Stimulated activated CD8-positive, alpha-beta memory T cell treated with anti-CD3 and anti-CD28 coated beads, Interleukin-4, amount 100 ng/mL, for 1 hour (primary cell): ENCODE data around the gene CNTNAP2.

ENCODE experiments used
- DNase-seq, 2 donors: peaks; one replicate each; pipeline ENCODE4 v3.0.0-alpha.2; 2020; ENCODE audit warnings: low read depth in 2 of 2, low spot score in 1 of 2

The CNTNAP2 gene

DNA sequence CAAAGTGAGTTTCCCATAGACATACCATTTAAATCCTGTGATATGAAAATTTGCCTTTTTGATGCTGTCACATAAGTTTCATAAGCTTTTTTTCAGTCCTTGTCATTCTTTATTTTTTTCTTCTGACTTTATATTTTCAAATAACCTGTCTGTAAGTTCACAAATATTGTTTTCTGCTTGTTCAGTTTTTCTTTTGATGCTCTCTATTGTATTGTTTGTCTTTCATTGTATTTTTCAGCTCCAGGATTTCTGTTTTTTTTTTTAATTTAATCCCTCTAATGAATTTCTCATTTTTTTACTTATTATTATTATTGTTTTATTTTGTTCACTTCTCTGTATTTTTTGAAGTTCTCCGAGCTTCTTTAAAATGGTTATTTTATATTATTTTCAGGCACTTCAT, 623.4 kb downstream of the CNTNAP2 start:
- no peak for DNase-seq

DNA sequence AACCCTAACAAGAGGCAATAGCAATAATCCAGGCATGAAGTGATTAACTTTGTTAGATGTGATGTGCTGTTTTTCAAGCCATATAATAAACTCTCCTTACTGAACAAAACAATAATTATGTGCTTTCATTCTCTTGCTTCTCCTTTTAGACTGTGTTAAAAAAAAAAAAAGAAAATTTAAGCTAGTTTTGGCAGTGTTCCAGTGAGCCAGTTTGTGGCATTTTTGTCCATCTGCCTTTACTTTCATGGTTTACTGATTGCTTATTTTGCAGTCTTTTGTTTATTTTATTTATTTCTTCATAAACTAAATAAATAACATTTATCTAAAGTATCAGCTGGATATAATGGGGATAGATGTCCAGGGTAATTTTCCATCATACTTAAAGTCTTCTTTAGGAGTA, 625.3 kb downstream of the CNTNAP2 start:
- DNase-seq, result no peak

DNA sequence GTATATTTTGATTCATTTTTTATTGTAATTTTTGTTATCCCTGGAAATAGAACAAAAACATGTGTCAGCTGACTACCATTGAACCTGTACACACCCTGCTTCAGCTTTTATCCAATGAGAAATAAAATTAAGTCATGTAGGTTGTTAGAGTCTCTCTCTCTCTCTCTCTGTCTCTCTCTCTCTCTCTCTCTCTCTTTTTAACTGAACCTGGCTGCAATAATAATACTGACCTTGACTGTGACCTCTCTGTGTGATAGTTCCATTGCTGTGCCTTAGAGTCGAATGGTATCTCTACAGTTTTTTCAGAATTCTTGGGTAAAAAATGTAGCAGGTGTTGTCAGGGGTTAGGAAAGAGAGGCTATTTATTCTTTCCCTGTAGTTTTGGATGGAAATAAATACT, 637.8 kb downstream of the CNTNAP2 start:
- DNase-seq, result no peak

DNA sequence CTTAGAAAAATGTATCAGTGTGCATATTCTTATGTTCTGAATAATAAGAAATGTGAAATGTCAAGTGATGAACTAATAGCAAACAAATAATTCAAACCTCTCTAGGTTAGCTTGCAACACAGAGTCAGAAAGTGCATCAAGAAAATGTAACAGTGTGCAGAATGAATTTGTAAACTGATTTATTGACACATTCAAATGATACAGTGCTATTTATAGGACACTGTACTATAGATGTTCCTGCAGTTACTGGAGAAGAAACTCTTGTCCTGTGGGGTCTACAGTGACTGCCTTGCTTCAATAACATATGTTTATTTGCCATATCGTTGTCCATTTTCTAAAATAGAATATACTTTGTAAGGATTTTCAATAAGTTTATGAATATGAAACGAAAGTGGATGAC, 639.0 kb downstream of the CNTNAP2 start:
- DNase-seq, result no peak

DNA sequence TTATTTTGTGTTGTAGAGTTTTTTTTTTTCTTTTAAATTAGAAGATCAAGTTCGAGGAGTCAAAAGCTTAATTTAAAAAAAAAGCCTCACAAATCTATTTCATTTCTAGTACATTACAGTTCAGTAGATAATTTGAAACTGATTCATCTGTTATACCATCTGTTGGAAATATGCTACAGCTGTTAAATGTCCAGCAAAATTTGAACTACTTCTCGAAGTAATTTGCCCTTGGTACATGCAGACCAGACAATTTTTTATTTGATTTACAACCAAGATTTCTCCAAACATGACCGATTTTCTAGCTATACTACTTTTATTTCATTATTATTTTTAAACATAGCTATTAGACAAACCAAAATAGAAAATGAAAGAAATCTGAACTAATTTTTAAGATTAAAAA, 647.9 kb downstream of the CNTNAP2 start:
- DNase-seq, result no peak

DNA sequence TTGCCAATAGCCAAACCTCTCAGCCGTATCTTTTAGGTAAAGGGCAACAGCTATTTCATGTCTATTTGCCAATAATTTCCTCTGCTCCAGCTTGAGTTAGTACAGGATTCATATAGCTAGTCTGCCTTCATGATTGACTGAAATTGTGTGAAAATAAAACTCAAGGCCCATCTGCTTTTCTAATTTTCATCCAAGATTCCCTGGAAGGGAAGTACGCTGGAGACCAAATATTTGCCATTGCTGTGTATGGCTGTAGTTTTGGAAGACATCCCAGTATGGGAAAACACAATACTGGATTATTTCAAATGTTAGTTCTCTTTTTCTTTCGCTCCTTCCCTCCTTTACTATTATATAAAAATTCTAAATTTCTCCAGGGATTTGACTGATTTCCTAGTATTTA, 652.4 kb downstream of the CNTNAP2 start:
- no peak for DNase-seq

DNA sequence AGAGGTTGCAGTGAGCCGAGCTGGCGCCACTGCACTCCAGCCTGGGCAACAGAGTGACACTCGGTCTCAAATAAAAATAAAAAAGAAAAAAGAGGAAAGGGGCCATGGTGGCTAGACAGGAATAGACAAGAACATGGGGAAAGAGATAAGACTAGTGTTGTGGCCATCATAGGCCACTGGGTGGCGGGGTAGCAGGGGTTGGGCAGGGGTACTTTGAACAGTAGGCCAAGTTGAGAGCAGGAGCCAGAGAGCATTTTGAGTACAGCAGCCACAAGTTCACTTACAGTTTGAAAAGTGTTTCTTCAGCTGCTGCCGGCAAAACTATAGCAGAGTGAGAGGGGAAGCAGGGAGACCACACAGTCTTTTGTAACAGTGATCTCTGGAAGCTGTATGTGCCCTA, 656.0 kb downstream of the CNTNAP2 start:
- DNase-seq, result no peak

DNA sequence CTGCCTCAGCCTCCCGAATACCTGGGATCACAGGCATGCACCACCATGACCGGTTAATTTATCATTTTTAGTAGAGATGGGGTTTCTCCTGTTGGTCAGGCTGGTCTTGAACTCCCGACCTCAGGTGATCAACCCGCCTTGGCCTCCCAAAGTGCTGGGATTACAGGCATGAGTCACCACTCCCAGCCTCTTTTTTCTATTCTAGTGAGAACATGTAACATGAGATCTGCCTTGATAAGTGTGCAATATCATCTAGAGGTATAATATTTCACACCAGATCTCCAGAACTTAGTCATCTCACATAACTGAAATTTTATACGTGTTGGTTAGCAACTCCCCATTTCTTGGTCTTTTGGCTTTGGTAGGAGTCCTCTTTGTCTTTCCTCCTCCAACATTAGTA, 656.9 kb downstream of the CNTNAP2 start:
- DNase-seq, result no peak

DNA sequence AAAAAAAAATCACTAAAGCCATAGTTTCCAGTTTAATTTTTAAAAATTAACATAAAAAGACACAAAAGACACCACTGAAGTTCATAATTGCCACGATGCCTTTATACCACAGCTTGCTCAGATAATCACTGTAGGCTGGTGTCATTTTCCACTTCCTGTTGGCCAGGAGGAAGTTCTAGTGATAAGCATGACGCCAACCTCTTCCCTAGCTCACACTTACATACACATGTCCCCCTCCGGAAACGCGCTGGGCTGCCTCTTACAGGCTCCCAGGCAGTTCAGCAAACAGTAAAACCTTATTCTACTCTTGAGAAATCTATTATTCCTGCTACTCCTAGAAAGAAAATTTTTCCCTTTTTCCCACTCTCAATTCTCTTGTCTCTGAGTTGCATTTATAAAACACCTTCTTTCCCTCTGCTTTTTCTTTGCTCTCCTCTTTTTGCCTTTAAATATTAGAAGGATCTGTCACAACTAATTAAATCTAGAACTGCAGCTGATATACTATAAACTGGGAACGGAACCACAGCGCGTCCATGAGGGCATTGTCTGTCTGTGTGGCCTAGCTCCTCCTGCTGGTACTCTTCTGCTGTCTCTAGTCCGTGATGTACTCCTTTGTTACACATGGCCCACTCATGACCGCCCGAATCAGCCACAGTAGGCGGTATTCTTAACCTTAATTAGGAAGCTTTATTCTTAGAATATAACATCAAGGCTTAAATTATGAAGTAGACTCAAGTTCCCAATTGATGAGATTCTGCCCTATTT, 664.9 kb downstream of the CNTNAP2 start:
- no peak for DNase-seq

DNA sequence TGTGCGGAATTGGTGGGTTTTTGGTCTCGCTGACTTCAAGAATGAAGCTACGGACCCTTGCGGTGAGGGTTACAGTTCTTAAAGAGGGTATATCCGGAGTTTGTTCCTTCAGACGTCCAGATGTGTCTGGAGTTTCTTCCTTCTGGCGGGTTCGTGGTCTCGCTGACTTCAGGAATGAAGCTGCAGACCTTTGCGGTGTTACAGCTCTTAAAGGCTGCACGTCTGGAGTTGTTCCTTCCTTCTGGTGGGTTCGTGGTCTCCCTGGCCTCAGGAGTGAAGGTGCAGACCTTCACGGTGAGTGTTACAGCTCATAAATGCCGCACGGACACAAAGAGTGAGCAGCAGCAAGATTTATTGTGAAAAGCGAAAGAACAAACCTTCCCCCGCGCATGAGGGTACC, 670.7 kb downstream of the CNTNAP2 start:
- DNase-seq, result no peak

DNA sequence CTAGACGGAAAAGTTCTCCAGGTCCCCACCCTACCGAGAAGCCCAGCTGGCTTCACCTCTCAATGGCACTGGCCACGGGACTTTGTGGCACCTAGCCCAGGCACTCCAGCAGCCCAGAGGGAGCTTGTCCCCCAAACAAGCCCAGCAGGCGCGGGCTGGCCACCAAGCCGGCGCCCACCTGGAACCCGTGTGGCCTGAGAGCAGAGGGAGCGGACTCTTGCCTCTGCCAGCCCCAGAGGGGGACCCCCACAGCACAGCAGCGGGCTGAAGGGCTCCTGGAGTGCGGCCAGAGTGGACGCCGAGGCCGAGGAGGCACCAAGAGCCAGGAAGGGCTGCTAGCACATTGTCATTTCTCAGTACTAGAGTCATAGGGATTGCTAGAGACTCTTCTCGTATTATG, 671.4 kb downstream of the CNTNAP2 start:
- DNase-seq, result no peak

DNA sequence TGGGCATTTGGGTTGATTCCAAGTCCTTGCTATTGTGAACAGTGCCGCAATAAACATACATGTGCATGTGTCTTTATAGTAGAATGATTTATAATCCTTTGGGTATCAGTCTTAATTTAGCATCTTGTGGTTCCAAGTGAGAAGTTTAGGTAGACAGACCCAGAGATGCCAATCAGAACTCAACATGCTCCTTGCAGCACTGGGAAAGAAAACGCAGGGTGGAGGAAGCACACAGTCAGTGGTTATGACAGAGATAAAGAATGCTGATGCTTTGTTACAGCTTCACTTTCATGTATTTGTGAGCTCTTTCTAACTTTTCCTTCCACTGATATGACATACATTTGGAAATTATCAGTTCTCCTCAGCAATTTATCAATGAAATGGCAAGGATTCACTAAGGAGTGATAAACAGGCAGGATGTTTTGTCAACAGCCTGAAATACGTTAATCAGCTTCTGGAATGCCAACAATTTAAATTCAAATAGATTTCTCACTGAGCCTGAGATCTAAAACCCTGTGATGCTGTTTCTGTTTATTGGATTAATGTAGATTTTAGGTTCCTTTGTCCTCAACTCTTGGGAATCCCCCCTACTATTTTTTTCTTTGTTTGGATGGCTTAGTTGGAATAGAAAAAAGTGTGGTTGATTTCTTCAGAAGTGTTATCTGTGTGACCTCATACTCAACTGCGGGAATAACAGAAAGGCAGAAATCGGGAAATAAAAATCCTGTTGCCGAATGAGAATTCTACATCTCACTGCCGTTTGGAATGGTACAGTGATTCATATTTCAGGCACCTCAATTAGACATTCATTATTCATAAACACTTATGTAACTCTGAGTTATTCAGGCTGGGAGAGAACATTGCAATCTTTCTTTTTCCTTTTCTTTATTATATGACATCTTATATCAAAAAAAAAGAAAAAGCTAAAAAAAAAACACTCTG, 675.0 kb downstream of the CNTNAP2 start:
- no peak for DNase-seq

DNA sequence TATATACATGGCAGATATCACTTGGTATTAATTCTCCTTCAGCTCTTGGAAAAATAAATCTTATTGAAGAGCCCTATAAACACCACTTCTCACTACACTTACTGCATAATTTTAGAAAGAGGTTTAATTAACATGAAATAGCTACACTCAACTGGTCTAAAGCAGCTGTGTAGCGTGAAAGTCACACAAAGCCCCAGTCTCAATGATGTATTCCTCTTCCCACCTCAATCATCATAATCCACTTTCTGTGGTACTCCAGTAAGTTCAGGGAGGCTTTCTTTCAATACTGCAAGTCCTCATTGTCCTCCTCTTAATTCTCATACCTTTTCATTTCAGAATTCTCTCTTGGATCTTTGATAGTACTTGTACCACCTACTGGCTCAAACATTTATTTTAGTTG, 688.0 kb downstream of the CNTNAP2 start:
- no peak for DNase-seq

DNA sequence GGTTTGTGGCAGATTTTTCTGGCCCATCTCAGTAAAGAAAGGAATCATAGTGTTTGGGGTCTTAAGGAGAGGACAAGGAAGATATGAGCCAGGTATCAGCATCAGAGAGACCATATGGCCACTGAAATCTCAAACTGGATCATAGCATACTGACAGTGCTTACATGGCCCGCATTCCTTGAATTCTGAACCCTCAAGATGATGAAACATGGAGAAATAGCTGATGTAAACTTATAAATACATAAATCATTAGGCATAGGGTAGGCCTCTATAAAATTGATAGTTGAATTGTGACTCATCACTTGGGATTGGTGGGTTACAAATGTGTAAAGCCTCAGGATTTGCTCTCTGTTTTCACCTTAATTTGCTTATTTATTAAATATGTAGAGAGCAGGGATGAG, 688.5 kb downstream of the CNTNAP2 start:
- DNase-seq, result no peak

DNA sequence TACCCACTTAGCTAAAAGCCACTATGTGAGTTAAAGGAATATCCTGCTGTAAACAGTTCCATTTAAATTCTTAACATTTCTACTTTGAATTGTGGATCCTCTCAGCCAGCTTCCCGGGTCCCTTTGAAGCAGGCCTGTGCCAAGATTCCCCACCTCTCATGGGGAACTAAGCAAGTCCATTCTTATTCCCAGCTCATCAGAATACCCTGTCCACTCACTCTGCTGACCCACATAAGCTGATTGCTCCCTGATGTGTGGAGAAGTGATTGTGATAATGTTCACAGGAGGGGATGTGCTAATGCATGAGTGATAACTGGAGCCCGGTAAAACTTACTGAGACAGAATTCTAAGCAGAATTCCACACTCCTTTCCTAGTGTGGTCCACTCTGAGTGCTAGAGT, 709.7 kb downstream of the CNTNAP2 start:
- no peak for DNase-seq

DNA sequence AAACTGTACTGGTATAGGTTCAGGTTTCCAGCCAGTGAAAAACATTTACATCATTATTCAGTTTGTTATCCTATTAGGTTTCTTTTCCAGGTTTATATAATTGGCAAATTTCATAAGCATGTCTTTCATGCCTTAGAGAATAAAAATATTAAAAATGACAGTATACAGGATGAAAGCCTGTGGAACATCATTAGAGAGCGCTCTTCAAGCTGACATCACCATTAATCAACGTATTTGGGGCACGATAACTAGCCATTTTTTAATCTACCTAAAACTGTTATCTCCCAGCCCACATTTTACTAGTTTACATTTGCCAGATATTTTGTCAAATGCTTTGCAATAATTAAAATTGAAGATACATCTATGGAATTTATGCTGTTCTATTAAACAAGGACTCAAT, 714.1 kb downstream of the CNTNAP2 start:
- DNase-seq, result no peak

DNA sequence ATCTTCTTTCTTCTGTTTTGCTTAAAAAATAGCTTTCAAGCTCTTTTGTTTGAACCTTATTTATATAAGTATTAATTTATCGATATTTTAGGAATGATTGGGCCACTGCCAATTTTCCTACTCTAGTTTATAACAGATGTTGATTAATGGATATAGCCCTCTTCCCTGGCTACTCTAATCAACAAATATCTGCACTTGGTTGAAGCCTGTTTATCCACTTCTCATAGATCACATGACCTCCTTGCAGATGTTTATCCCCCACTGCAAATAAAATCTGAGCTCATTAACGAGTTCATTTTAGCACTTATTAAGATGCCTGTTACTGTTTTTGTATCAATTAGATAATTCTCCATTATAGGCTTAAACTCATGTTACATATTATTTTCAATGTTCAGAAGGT, 715.3 kb downstream of the CNTNAP2 start:
- DNase-seq, result no peak

DNA sequence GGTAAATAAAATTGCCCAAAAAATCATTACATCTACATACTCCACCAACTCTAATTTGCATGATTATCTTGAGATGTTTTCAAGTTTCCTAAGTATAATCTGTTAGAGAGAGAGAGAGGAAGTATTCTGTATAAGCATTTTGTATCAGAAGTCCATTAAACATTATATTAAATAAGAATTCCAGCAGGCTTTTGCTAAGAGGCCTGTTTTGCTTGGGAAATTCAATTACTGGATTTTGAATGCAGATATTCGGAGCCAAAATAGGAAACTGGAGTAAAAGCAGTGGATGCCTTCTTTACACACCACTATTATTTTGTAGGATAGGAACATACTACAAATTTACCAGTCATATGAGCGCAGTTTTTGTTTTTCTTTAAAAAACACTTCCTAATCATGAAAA, 727.8 kb downstream of the CNTNAP2 start:
- no peak for DNase-seq

DNA sequence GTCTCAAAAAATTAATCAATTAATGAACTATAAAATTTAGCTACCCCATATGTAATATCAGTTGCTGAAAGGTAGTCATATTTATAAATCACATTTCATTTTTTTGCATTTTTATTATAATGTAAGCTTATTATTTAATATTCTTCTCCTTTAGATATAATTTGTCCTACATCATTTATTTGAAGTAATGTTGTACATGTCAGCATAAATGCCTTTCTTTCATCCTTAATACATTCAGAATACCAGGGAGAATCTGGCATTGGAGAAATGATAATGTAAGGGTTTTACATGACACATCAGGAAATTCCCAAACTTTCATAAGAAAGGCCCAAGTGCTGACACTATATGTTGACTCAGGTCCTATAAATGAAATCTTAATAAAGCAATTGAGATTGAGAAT, 742.1 kb downstream of the CNTNAP2 start:
- DNase-seq, result no peak

DNA sequence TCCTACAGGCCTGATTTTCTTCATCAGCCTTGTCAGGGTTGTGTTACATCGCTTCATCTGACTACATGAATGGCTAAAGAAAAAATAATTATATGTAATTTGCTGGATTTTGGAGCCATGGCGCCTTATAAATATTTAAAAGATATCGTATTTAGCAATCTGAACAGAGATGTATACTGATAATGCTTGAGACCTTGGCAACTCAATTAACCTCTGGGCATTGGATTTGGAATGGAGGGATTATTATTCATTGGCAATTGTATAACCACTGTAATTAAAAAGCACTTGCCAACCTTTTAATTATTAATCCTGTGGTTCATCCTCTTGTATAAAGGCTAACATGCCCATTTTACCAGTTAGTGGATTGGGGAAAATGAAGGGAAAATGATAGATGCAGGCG, 745.1 kb downstream of the CNTNAP2 start:
- DNase-seq, result no peak

DNA sequence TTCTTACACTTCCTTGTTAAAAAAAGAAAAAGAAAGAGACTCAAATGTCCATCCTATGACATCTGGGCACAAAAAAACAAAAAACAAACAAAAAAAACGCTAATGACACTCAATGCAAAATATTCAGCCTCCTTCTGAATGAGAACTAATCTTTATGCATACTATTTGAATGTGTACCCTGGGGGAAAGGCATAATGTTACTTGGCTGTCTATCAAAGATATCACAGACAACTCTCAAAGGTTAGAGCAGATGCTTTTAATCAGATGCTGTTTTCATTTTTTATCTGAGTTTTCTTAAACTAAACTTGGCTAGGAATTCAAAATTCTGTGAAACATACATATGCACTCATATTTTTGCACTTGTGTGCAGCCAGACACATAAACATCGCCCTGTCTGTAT, 745.8 kb downstream of the CNTNAP2 start:
- DNase-seq, result no peak

DNA sequence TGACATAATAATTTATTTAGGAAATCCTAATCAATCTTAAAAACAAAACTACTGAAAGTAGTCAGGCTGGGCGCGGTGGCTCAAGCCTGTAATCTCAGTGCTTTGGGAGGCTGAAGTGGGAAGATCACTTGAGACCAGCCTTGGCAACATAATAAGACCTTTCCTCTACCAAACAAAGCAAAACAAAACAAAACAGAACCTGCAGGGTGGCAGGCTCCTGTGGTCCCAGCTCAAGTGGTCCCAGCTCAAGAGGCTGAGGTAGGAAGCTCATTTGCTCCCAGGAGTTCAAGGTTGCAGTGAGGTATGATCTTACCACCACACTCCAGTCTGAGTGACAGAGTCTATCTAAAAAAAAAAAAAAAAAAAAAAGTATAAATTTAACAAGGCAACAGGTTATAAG, 748.0 kb downstream of the CNTNAP2 start:
- no peak for DNase-seq

DNA sequence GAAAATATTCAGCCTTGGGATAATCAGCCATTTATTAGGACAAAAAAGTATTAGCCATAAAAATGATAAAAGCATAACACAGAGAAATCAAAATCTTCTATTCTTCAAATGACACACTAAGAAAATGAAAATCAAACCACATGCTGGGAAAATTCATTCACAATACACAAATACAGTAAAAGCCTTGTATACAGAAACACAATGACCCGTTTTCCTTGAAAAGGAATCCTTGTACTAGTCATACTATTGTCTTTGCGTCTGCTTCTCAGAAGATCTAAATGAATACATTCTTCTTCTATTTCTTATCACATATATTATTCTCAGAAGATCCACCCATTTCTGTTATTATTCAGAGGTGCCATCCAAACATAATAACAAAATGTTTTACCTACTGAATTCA, 749.1 kb downstream of the CNTNAP2 start:
- no peak for DNase-seq
